DND-41 (cell line): Measurements from ENCODE around the gene ZNF574.

Source experiments
- ATAC-seq: fragments of 200-7000 bp; cut with Tn5 transposase; 3 replicates; pipeline ENCODE4 v1.9.1; 2021; ENCODE audit warnings: low read depth; ENCODE audit not compliant: insufficient read depth
- DNase-seq: peaks from one replicate; pipeline ENCODE4 v3.0.0-alpha.2; 2020
- H2AFZ ChIP-seq: 2 replicates; pipeline ENCODE4 v1.6.0; 2012; ENCODE audit warnings: low read depth, low read length
- H3K27ac ChIP-seq: 2 replicates; pipeline ENCODE4 v1.5.1; 2012; ENCODE audit warnings: low read length, inconsistent platforms
- H3K27me3 ChIP-seq: fragments of 200-600 bp; sonication (generic); 2 replicates; pipeline ENCODE4 v1.6.0; 2012; ENCODE audit warnings: low read length, mild to moderate bottlenecking, inconsistent platforms; ENCODE audit not compliant: insufficient read depth, poor library complexity
- H3K36me3 ChIP-seq: 2 replicates; pipeline ENCODE4 v1.5.1; 2012; ENCODE audit warnings: low read length, inconsistent platforms; ENCODE audit not compliant: insufficient read depth
- H3K4me1 ChIP-seq: 2 replicates; pipeline ENCODE4 v1.5.1; 2012; ENCODE audit warnings: mild to moderate bottlenecking, low read length; ENCODE audit not compliant: insufficient read depth
- H3K4me2 ChIP-seq: 2 replicates; pipeline ENCODE4 v1.6.0; 2012; ENCODE audit warnings: mild to moderate bottlenecking, moderate library complexity, low read length, inconsistent platforms; ENCODE audit not compliant: insufficient read depth
- H3K4me3 ChIP-seq, 2 experiments: fragments of 200-600 bp in 1 of 2; shearing (Covaris generic) in 1 of 2; 2 replicates each; pipeline ENCODE4 v1.5.1; 2012 to 2016; ENCODE audit warnings: inconsistent platforms in 2 of 2, low read length in 2 of 2, mild to moderate bottlenecking in 2 of 2, low read depth in 1 of 2, moderate library complexity in 1 of 2
- H3K79me2 ChIP-seq: 2 replicates; pipeline ENCODE4 v1.6.0; 2012; ENCODE audit warnings: low read length, inconsistent platforms; ENCODE audit not compliant: insufficient read depth
- H3K9ac ChIP-seq: 2 replicates; pipeline ENCODE4 v1.6.0; 2012; ENCODE audit warnings: low read depth, mild to moderate bottlenecking, inconsistent platforms, low read length, moderate library complexity
- H3K9me3 ChIP-seq: 2 replicates; pipeline ENCODE4 v1.5.1; 2012; ENCODE audit warnings: low read length, moderate library complexity, mild to moderate bottlenecking, inconsistent platforms; ENCODE audit not compliant: insufficient read depth, severe bottlenecking
- H4K20me1 ChIP-seq: 2 replicates; pipeline ENCODE4 v1.6.0; 2012; ENCODE audit warnings: low read length; ENCODE audit not compliant: insufficient read depth
- EZH2 ChIP-seq: IDR thresholded peaks from 3 replicates; pipeline ENCODE4 v1.6.1; 2012; ENCODE audit warnings: borderline replicate concordance, low read depth, mild to moderate bottlenecking, moderate library complexity, low read length, inconsistent platforms; ENCODE audit not compliant: severe bottlenecking
- TF ChIP-seq, protein P1 (sequence below): IDR thresholded peaks from 2 replicates; pipeline ENCODE4 v1.5.1; 2012; ENCODE audit warnings: borderline replicate concordance, low read length, moderate library complexity, mild to moderate bottlenecking; ENCODE audit not compliant: poor library complexity, severe bottlenecking; ENCODE audit errors: extremely low read depth

ZNF574 gene

DNA sequence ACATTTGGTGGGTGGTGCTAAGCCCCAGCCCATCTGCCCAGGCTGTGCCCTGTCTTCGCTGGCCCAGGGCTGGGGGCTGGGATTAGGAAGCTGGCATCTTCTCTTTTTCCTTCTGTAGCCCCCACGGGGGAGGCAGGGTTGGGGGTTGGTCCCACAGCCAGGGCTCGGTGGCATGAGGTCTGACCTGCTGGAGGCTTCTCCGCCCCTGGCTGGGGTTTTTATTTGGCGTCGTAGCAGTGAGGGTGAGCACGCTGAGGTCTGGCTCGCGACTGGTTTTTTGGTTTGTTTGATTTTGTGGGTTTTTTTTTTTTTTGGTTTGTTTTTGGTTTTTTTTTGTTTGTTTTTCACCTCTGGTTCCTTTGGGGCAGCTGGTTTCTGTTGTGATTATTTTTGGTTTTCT is 14.7 kb downstream of the ZNF574 start:
- DNase-seq (no peak), ATAC-seq (no peak)
- H3K27me3 ChIP-seq = no peaks in the 10 kb centered on the region
- H3K4me1 ChIP-seq = peaks cover 8% of the 10 kb centered on the region; the same call in 1 of the 2 replicates
- H4K20me1 ChIP-seq = no peaks in the 10 kb centered on the region
- no peaks in the 10 kb centered on the region for H3K9me3 ChIP-seq
- no peak overlapping the region for H3K4me3 ChIP-seq
- no peak for TF ChIP-seq EZH2
- no peak overlapping the region for H3K27ac ChIP-seq
- H3K9ac ChIP-seq = no peak overlapping the region
- H3K79me2 ChIP-seq = no peaks in the 10 kb centered on the region
- no peaks in the 10 kb centered on the region for H3K36me3 ChIP-seq
- no peak overlapping the region for H3K4me2 ChIP-seq
- no peak overlapping the region for H2AFZ ChIP-seq

DNA sequence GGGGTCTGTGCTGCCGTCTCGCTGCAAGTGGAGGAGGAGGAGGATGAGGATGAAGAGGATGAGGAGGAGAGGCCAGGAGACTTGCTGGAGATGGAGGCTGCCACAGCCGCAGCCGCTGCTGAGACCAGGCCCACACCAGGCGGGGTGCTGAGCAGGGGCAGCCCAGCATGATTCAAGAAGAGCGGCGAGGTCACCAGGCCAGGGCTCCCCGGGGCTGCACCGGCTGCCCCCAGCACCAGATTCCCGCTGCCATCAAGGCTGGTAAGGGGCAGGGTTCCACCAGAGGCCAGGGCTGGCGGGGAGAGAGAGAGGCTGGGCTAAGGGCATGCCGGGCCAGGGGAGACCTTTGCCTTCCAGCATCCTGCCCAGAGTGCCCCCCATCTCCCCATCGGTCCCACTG is 15.3 kb downstream of the ZNF574 start:
- ATAC-seq = no peak
- Histone ChIP-seq H3K27ac (no peak overlapping the region), H4K20me1 (no peaks in the 10 kb centered on the region), H3K27me3 (no peaks in the 10 kb centered on the region), H3K79me2 (no peaks in the 10 kb centered on the region), H3K4me1 (peaks cover 8% of the 10 kb centered on the region; the same call in 1 of the 2 replicates), H3K9me3 (no peaks in the 10 kb centered on the region), H3K36me3 (no peaks in the 10 kb centered on the region), H3K9ac (no peak overlapping the region), H2AFZ (no peak overlapping the region), H3K4me3 (no peak overlapping the region), H3K4me2 (no peak overlapping the region)
- no peak for DNase-seq
- TF ChIP-seq EZH2 = no peak
- TF ChIP-seq, protein P1, sequence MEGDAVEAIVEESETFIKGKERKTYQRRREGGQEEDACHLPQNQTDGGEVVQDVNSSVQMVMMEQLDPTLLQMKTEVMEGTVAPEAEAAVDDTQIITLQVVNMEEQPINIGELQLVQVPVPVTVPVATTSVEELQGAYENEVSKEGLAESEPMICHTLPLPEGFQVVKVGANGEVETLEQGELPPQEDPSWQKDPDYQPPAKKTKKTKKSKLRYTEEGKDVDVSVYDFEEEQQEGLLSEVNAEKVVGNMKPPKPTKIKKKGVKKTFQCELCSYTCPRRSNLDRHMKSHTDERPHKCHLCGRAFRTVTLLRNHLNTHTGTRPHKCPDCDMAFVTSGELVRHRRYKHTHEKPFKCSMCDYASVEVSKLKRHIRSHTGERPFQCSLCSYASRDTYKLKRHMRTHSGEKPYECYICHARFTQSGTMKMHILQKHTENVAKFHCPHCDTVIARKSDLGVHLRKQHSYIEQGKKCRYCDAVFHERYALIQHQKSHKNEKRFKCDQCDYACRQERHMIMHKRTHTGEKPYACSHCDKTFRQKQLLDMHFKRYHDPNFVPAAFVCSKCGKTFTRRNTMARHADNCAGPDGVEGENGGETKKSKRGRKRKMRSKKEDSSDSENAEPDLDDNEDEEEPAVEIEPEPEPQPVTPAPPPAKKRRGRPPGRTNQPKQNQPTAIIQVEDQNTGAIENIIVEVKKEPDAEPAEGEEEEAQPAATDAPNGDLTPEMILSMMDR = no peak

DNA sequence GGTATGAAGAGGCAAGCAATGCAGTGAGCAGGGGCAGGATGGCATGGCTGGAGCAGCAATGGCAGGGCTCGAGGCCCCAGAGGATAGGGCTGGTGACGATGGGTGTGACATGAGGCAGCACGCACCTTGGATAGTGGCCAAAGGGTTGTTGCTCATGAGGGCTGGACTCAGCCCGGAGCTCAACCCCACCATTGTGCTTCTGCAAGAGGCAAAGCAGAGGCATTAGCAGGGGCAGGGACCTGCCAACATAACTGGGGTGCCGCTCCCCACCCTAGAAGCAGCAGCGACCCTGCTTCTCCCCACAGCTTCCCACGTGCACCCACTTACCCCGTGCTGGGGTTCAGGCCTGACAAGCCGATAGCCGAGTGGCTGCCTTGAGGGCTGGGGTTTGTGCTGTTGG is 15.8 kb downstream of the ZNF574 start:
- no peak overlapping the region for H3K9ac ChIP-seq
- no peaks in the 10 kb centered on the region for H3K27me3 ChIP-seq
- no peak overlapping the region for H2AFZ ChIP-seq
- H3K9me3 ChIP-seq = no peaks in the 10 kb centered on the region
- TF ChIP-seq, protein P1 = no peak
- TF ChIP-seq EZH2 = no peak
- ATAC-seq (no peak), DNase-seq (no peak)
- no peak overlapping the region for H3K4me3 ChIP-seq
- no peak overlapping the region for H3K4me2 ChIP-seq
- H3K4me1 ChIP-seq = peaks cover 8% of the 10 kb centered on the region; the same call in 1 of the 2 replicates
- no peaks in the 10 kb centered on the region for H3K36me3 ChIP-seq
- no peaks in the 10 kb centered on the region for H3K79me2 ChIP-seq
- no peaks in the 10 kb centered on the region for H4K20me1 ChIP-seq
- no peak overlapping the region for H3K27ac ChIP-seq

DNA sequence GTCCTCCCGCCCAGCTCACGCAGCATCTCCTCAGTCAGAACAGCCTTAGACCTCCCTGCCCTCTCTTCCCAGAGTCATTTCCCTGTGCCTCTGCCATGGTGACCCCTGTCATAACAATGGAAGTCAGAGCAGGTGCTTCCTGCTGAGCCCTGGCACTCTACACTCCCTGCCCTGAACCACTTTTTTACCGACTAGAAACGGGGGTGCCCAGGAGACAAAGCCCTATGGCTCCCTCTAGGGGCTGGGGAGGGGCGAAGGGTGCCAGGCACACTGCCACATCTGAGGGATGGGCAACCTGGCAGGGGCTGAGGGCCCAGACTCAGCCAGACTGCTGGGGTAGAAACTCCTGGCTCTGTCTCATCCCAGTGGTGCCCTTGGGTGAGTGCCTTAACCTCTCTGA is 16.4 kb downstream of the ZNF574 start:
- no peak overlapping the region for H3K9ac ChIP-seq
- H3K27ac ChIP-seq = no peak overlapping the region
- peaks cover 8% of the 10 kb centered on the region; the same call in 1 of the 2 replicates for H3K4me1 ChIP-seq
- TF ChIP-seq EZH2 = no peak
- TF ChIP-seq, protein P1 = peak; percentile 82
- DNase-seq (peak; percentile 66), ATAC-seq (peak; percentile 92)
- no peaks in the 10 kb centered on the region for H4K20me1 ChIP-seq
- no peak overlapping the region for H3K4me3 ChIP-seq
- no peak overlapping the region for H3K4me2 ChIP-seq
- H3K27me3 ChIP-seq = no peaks in the 10 kb centered on the region
- H3K79me2 ChIP-seq = no peaks in the 10 kb centered on the region
- H3K9me3 ChIP-seq = no peaks in the 10 kb centered on the region
- H2AFZ ChIP-seq = no peak overlapping the region
- H3K36me3 ChIP-seq = no peaks in the 10 kb centered on the region
